Panc1 (cell line): ENCODE data around the gene TSC2. TPM values are rescaled to one million over a fixed set of nuclear protein-coding genes. Genes with fewer than 3 reads are reported as not detected.
A peak's percentile ranks its signal among the peaks of the same experiment; 100 is the strongest.
"Not testable (repeated sequence)": the region's sequence is repeated elsewhere in the genome, so short reads cannot be mapped to it uniquely, and the experiment has no call there.

Experiments
- ATAC-seq: fragments of 200-7000 bp; cut with Tn5 transposase; 2 replicates; pipeline ENCODE4 v1.9.1; 2020; ENCODE audit warnings: mild to moderate bottlenecking, moderate library complexity
- BruUV-seq: library from RNA; stranded (reverse); fragments of 400-500 nt; replicated peaks from 2 replicates; lab custom pipeline; 2021; lab: Mats Ljungman, UMichigan
- CTCF ChIA-PET: fragments of 300-600 bp; sonication (Branson Sonifier 250); formaldehyde crosslinking; loops from one replicate; lab custom pipeline; 2022; ENCODE audit warnings: antibody characterized with exemption; lab: Charles Lee
- POLR2A ChIA-PET: fragments of 300-600 bp; sonication (Branson Sonifier 250); formaldehyde crosslinking; loops from one replicate; lab custom pipeline; 2022; ENCODE audit warnings: antibody characterized with exemption; lab: Charles Lee
- DNase-seq: peaks from one replicate; pipeline ENCODE4 v3.0.0-alpha.2; 2010; ENCODE audit warnings: low read depth, low spot score
- H3K27ac ChIP-seq: 2 replicates; pipeline ENCODE4 v1.5.1; 2011; ENCODE audit warnings: mild to moderate bottlenecking, low read length, inconsistent platforms
- H3K27me3 ChIP-seq: fragments of 200-500 bp; sonication (Bioruptor generic); 2 replicates; pipeline ENCODE4 v1.6.0; 2014; ENCODE audit warnings: low read length, inconsistent platforms; ENCODE audit not compliant: control insufficient read depth, insufficient read depth
- H3K36me3 ChIP-seq: fragments of 200-500 bp; sonication (Bioruptor generic); 2 replicates; pipeline ENCODE4 v1.5.1; 2014; ENCODE audit warnings: inconsistent platforms, mild to moderate bottlenecking, low read length, moderate library complexity; ENCODE audit not compliant: control insufficient read depth, insufficient read depth
- H3K4me1 ChIP-seq: 2 replicates; pipeline ENCODE4 v1.5.1; 2011; ENCODE audit warnings: inconsistent platforms, mild to moderate bottlenecking, low read length, moderate library complexity; ENCODE audit not compliant: control insufficient read depth, insufficient read depth
- H3K4me3 ChIP-seq, 2 experiments: 2 replicates each; pipeline ENCODE4 v1.5.1; 2011 to 2012; ENCODE audit warnings: low read depth in 2 of 2, low read length in 2 of 2, mild to moderate bottlenecking in 2 of 2, inconsistent platforms in 1 of 2, moderate library complexity in 1 of 2
- H3K9me3 ChIP-seq: fragments of 200-500 bp; sonication (Bioruptor generic); 2 replicates; pipeline ENCODE4 v1.5.1; 2014; ENCODE audit warnings: low read depth, mild to moderate bottlenecking, inconsistent platforms, low read length, moderate library complexity; ENCODE audit not compliant: control insufficient read depth, insufficient read depth
- CTCF ChIP-seq: fragments of 450-650 bp; IDR thresholded peaks from 2 replicates; pipeline ENCODE4 v1.5.1; 2017; ENCODE audit warnings: mild to moderate bottlenecking
- POLR2AphosphoS5 ChIP-seq: IDR thresholded peaks from 2 replicates; pipeline ENCODE4 v1.6.1; 2012; ENCODE audit warnings: mild to moderate bottlenecking, low read depth, low read length, moderate library complexity
- REST ChIP-seq, 2 experiments: IDR thresholded peaks; 2 replicates each; pipeline ENCODE4 v1.6.1; 2011 to 2012; ENCODE audit warnings: low read depth in 2 of 2, control low read depth in 1 of 2, low read length in 1 of 2, mild to moderate bottlenecking in 1 of 2, moderate library complexity in 1 of 2; ENCODE audit not compliant: insufficient read depth in 1 of 2
- SIN3A ChIP-seq: IDR thresholded peaks from 2 replicates; pipeline ENCODE4 v1.6.1; 2012; ENCODE audit warnings: low read depth, mild to moderate bottlenecking, low read length, moderate library complexity, borderline replicate concordance; ENCODE audit not compliant: insufficient read depth
- TCF7L2 ChIP-seq: IDR thresholded peaks from 2 replicates; pipeline ENCODE4 v1.6.1; 2011; ENCODE audit warnings: mild to moderate bottlenecking, low read depth, low read length, inconsistent platforms
- in situ Hi-C: cut with HindIII; loops from 2 replicates; pipeline ENCODE4 v1.10.0; 2016; ENCODE audit warnings: low sequenced_read_pairs, low pct_unique_long_range_greater_than_20kb
- intact Hi-C: fragments of 100-400 bp; cut with micrococcal nuclease; formaldehyde crosslinking; loops from one replicate; pipeline ENCODE4 v1.10.0; 2022; ENCODE audit not compliant: unreplicated experiment
- total RNA-seq: library from RNA; stranded (reverse); gene quantifications from one replicate; pipeline ENCODE4 v1.2.1, GENCODE V29; 2021; ENCODE audit not compliant: unreplicated experiment

Gene TSC2
- total RNA-seq, 1 experiment from 2014 or later: 115 TPM

DNA sequence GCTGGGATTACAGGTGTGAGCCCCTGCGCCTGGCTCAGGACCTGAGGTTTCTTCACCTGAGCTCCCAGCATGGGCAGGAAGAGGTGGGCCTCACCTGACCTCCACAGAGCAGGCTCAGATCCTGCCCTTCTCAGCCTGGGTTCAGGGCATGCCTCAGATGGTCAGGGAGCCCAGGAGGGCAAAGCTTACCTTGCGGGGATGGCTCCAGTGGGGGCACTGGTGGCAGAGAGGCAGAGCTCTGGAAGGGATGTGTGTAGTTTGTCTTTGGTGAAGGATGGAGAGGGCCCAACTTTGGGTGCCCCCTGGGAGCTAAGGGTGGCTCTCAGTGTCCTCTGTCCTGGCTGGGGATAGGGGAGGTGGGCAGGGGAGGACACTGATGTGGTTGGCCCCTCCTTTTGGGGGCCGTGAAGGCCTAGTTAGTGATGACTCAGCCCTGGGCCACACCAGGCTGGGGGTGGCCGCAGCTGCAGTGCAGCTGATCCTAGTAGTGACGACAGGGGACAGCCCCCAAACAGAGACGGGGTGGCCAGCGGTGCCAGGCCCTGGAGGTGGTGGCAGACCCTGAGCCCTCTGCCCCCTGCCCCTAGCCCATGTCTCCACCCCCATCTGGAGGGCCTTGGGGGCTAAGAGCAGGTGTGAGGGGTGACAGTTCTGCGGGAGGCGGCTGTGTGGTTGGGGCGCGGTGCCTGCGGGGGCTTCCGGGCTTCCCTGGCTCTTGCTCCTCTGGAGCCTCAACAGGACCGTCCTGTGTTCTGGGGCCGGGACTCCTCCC lies 15.3 kb upstream of the TSC2 start:
- ChIA-PET CTCF (interaction anchor here (0.8 to 1.0 kb wide), 2 partner anchors 10 to 28 kb away, joined by 3 to 14 read pairs; no protein-coding TSS in a partner anchor), POLR2A (interaction anchor here (0.6 kb wide), 1 partner anchor 108 kb away, joined by 4 read pairs; no protein-coding TSS in a partner anchor)
- in situ Hi-C loops (no loop called here), intact Hi-C loops (no loop called here)
- H3K36me3 ChIP-seq: no peaks in the 10 kb centered on the region
- no peaks in the 10 kb centered on the region for H3K9me3 ChIP-seq
- no peaks in the 10 kb centered on the region for H3K27me3 ChIP-seq
- H3K4me1 ChIP-seq: peaks cover 83% of the 10 kb centered on the region
- peak; percentile 18; the same call in 1 of the 2 replicates for ATAC-seq
- TF ChIP-seq POLR2AphosphoS5 (no peak), SIN3A (no peak), TCF7L2 (no peak), REST (IDR thresholded peaks at IDR 0.05; ENCODE audit: insufficient read depth in 1 of 2, low read depth in 2 of 2, low read length in 1 of 2) (no peak), CTCF (no peak)
- DNase-seq: no peak
- no peak overlapping the region for H3K4me3 ChIP-seq
- no TSS peak for BruUV-seq
- peak overlapping the region; percentile 95 for H3K27ac ChIP-seq

GRCh38 chr16:2033057-2033908 lies 14.5 kb upstream of the TSC2 start:
- in situ Hi-C loops (no loop called here), intact Hi-C loops (no loop called here)
- DNase-seq (no peak), ATAC-seq (peak; percentile 43)
- Histone ChIP-seq H3K27me3 (no peaks in the 10 kb centered on the region), H3K9me3 (no peaks in the 10 kb centered on the region), H3K36me3 (no peaks in the 10 kb centered on the region), H3K27ac (peak overlapping the region; percentile 95), H3K4me1 (peaks cover 78% of the 10 kb centered on the region), H3K4me3 (peak overlapping the region; percentile 13 to 31)
- TF ChIP-seq CTCF: no peak
- 0 out of 2 replicates have a peak, but pooled peaks have one; percentile 51 for TF ChIP-seq SIN3A
- no TSS peak for BruUV-seq
- ChIA-PET POLR2A (no interaction called here), CTCF (interaction anchor here (1.0 kb wide), 1 partner anchor 11 kb away, joined by 14 read pairs; no protein-coding TSS in a partner anchor)

- BruUV-seq, H3K36me3 ChIP-seq, H3K27me3 ChIP-seq, ATAC-seq, H3K9me3 ChIP-seq, CTCF ChIA-PET, DNase-seq, intact Hi-C loops, POLR2A ChIA-PET, in situ Hi-C loops: not testable (repeated sequence)
- peak overlapping the region; percentile 95 for H3K27ac ChIP-seq
- H3K4me1 ChIP-seq: peaks cover 78% of the 10 kb centered on the region
- peak overlapping the region; percentile 13 to 31; a peak in 3 of 4 replicates for H3K4me3 ChIP-seq
These were observed 13.7 kb upstream of the TSC2 start for GRCh38 chr16:2033909-2034695.
